ENCODE results near the gene SVIL. TPM values are rescaled to one million over a fixed set of nuclear protein-coding genes. Genes with fewer than 3 reads are reported as not detected.

The SVIL gene
- total and polyA plus RNA-seq, 2 of the 13 experiments (the other 11 are each of a cell fraction or from before 2014, with no cell fraction given): 3.9 to 12.1 TPM

DNA sequence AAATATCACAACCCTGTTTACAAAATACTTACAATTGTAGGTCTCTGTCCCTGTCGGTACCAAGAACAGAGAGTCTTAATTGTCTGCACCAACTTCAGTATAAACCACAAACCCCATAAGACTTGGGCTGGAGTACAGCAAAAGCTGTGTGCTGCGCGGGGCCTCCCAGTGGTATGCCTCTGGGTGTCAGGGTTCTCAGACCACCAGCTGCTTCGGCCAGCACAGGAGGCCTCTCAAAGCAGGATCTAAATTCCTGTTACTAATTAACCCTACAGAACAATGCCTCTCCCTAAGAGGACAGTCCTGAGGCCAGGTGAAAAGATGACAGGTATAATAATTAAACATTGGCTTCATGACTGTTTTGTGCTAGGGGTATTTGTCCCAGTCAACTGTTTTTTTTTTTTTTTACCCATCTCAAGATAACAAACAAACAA lies 957 bp upstream of the SVIL start (continued):
- TF ChIP-seq DZIP1 (CRISPR knock-in tag; IDR thresholded peaks at IDR 0.05) (no peak), CBFB (CRISPR knock-in tag; IDR thresholded peaks at IDR 0.05) (no peak), GATAD2A (CRISPR knock-in tag; IDR thresholded peaks at IDR 0.05) (peak; percentile 68), NFKBIZ (CRISPR knock-in tag; IDR thresholded peaks at IDR 0.05) (no peak), BRF2 (CRISPR knock-in tag; IDR thresholded peaks at IDR 0.05) (no peak), USF2 (IDR thresholded peaks at IDR 0.05; ENCODE audit: low read depth, low read length) (no peak), USF2 (CRISPR knock-in tag; IDR thresholded peaks at IDR 0.05; ENCODE audit: borderline replicate concordance) (no peak), TEAD2 (CRISPR knock-in tag; IDR thresholded peaks at IDR 0.05) (no peak), SIN3B (IDR thresholded peaks at IDR 0.05; ENCODE audit: low read length) (no peak), ZNF337 (CRISPR knock-in tag; IDR thresholded peaks at IDR 0.05; ENCODE audit: borderline replicate concordance, low read depth) (no peak), HNRNPH1 (optimal IDR thresholded peaks at IDR 0.05; ENCODE audit: low read depth, low read length) (no peak), BHLHE40 (IDR thresholded peaks at IDR 0.05; ENCODE audit: low read length) (no peak), ZNF703 (CRISPR knock-in tag; IDR thresholded peaks at IDR 0.05; ENCODE audit: borderline replicate concordance) (no peak), ZBTB2 (CRISPR knock-in tag; IDR thresholded peaks at IDR 0.05; ENCODE audit: low read depth) (no peak), ZNF556 (CRISPR knock-in tag; IDR thresholded peaks at IDR 0.05; ENCODE audit: borderline replicate concordance) (no peak)
- TF ChIP-seq, protein P1, sequence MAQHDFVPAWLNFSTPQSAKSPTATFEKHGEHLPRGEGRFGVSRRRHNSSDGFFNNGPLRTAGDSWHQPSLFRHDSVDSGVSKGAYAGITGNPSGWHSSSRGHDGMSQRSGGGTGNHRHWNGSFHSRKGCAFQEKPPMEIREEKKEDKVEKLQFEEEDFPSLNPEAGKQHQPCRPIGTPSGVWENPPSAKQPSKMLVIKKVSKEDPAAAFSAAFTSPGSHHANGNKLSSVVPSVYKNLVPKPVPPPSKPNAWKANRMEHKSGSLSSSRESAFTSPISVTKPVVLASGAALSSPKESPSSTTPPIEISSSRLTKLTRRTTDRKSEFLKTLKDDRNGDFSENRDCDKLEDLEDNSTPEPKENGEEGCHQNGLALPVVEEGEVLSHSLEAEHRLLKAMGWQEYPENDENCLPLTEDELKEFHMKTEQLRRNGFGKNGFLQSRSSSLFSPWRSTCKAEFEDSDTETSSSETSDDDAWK (CRISPR knock-in tag; IDR thresholded peaks at IDR 0.05): no peak
- TF ChIP-seq, protein P2, sequence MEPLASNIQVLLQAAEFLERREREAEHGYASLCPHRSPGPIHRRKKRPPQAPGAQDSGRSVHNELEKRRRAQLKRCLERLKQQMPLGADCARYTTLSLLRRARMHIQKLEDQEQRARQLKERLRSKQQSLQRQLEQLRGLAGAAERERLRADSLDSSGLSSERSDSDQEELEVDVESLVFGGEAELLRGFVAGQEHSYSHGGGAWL (CRISPR knock-in tag; IDR thresholded peaks at IDR 0.05): no peak
- TF ChIP-seq, protein P3, sequence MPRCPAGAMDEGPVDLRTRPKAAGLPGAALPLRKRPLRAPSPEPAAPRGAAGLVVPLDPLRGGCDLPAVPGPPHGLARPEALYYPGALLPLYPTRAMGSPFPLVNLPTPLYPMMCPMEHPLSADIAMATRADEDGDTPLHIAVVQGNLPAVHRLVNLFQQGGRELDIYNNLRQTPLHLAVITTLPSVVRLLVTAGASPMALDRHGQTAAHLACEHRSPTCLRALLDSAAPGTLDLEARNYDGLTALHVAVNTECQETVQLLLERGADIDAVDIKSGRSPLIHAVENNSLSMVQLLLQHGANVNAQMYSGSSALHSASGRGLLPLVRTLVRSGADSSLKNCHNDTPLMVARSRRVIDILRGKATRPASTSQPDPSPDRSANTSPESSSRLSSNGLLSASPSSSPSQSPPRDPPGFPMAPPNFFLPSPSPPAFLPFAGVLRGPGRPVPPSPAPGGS (CRISPR knock-in tag; IDR thresholded peaks at IDR 0.05): no peak
